SJSA1 (cell line): ENCODE data around the gene NACC1. TPM values are rescaled to one million over a fixed set of nuclear protein-coding genes. Genes with fewer than 3 reads are reported as not detected.

Experiments
- DNase-seq, 2 experiments: peaks; one replicate each; pipeline ENCODE4 v3.0.0-alpha.2; 2015 to 2020; ENCODE audit warnings: low spot score in 2 of 2, low read depth in 1 of 2
- H3K27ac ChIP-seq: fragments of 250-450 bp; sonication (Bioruptor Pico); 2 replicates; pipeline ENCODE4 v1.5.1; 2020; ENCODE audit warnings: mild to moderate bottlenecking, moderate library complexity
- H3K27me3 ChIP-seq: fragments of 250-450 bp; sonication (Bioruptor Pico); replicated peaks from 2 replicates; pipeline ENCODE4 v1.5.1; 2020; ENCODE audit warnings: mild to moderate bottlenecking, moderate library complexity
- H3K36me3 ChIP-seq: fragments of 250-450 bp; sonication (Bioruptor Pico); 2 replicates; pipeline ENCODE4 v1.5.1; 2020; ENCODE audit warnings: mild to moderate bottlenecking
- H3K4me1 ChIP-seq: fragments of 250-450 bp; sonication (Bioruptor Pico); replicated peaks from 2 replicates; pipeline ENCODE4 v1.6.1; 2021; ENCODE audit warnings: mild to moderate bottlenecking
- H3K4me3 ChIP-seq: fragments of 250-450 bp; sonication (Bioruptor Pico); 2 replicates; pipeline ENCODE4 v1.5.1; 2020; ENCODE audit warnings: mild to moderate bottlenecking
- H3K9me3 ChIP-seq: fragments of 250-450 bp; sonication (Bioruptor Pico); replicated peaks from 2 replicates; pipeline ENCODE4 v1.5.1; 2020; ENCODE audit warnings: mild to moderate bottlenecking
- total RNA-seq: library from RNA; depleted of rRNA; stranded (reverse); fragments of >200 nt; shearing (Covaris generic); gene quantifications from 2 replicates; pipeline ENCODE4 v1.2.3, GENCODE V29; 2014

Gene NACC1
- total RNA-seq, 1 experiment from 2014 or later: 75.9 TPM

DNA sequence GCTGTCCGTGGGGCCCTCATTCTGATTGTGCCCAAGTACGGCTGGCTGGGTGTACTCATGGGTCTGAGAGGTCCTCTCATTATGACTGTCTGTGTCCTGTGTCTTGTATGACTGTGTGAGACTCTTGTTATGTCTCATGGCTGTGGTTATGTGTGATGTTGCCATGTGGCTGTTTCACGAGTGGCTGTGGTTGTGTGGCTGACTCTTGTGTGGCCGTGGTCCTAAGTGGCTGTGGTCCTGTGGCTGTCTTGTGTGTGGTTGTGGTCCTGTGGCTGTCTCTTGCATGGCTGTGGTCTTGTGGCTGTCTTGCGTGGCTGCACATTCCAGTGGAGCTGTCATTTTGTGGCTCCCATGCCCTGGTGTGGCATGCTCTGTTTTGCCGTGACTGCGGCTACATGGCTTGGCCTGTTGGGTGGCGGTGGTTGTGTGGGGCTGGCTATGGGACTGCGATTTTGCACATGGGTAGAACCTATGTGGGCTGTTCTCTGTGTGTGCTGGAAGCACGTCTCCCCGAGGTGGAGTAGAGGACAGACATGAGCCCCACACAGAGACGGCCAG is 18.0 kb upstream of the NACC1 start:
- Histone ChIP-seq H3K4me3 (no peak overlapping the region), H3K27ac (no peak overlapping the region), H3K36me3 (peaks cover 9% of the 10 kb centered on the region; the same call in 1 of the 2 replicates), H3K9me3 (no peaks in the 10 kb centered on the region), H3K4me1 (no peaks in the 10 kb centered on the region), H3K27me3 (no peaks in the 10 kb centered on the region)
- DNase-seq: no peak

DNA sequence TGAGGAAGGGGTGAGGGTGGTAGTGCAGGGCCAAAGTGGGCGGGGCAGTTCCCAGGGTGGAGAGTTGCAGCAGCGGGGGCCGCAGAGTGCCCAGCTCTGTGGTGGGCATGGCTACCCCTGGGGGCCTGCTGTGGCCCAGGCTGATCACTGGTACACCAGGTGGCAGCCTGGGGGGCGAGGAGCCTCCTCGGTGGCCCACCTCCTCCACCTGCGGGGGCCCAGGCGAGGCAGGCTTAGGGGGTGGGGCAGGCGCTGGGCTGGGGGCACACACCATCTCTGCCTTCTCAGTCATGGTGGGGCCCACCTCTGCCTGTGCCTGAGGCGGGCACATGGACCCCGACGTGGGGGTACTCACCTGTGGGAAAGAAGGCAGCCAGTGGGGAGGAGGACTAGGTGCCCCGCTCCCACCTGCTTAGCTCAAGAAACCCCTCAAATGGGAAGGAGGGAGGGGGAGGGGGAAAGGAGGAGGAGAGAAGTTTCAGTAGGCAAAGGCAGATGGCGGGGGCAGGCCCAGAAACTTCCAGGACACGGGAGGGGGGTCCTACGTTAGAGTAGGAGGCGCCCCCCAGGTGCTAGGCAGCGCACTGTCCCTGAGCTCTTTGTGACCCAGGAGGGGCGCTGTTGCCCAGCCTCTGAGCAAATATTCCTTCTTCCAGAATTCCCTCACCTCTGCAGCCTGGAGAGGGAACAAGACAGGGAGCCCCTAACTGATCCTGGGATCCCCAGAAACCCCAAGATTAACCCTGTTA is 17.0 kb upstream of the NACC1 start:
- no peaks in the 10 kb centered on the region for H3K4me1 ChIP-seq
- peaks cover 9% of the 10 kb centered on the region; the same call in 1 of the 2 replicates for H3K36me3 ChIP-seq
- H3K27ac ChIP-seq: no peak overlapping the region
- H3K4me3 ChIP-seq: no peak overlapping the region
- H3K9me3 ChIP-seq: no peaks in the 10 kb centered on the region
- DNase-seq: no peak
- no peaks in the 10 kb centered on the region for H3K27me3 ChIP-seq

- DNase-seq: no peak
- no peaks in the 10 kb centered on the region for H3K9me3 ChIP-seq
- peaks cover 9% of the 10 kb centered on the region; the same call in 1 of the 2 replicates for H3K36me3 ChIP-seq
- H3K4me3 ChIP-seq: no peak overlapping the region
- H3K4me1 ChIP-seq: no peaks in the 10 kb centered on the region
- no peaks in the 10 kb centered on the region for H3K27me3 ChIP-seq
- H3K27ac ChIP-seq: no peak overlapping the region
These were observed 16.3 kb upstream of the NACC1 start for GRCh38 chr19:13101590-13102415.

DNA sequence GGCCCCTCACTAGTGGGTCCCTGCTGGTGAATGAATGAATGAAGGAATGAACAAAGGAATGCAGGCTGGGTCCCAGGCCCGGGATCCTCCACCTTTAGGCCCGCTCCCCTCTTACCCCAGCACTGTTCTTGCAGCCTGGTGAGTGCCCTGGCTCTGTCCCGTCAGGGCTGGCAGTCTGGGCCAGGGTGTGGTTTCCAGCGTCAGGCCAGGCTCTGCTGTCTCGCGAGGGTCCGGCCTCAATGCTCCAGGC is 15.7 kb upstream of the NACC1 start:
- peaks cover 9% of the 10 kb centered on the region for H3K36me3 ChIP-seq
- no peaks in the 10 kb centered on the region for H3K9me3 ChIP-seq
- no peak overlapping the region for H3K27ac ChIP-seq
- no peak for DNase-seq
- H3K4me3 ChIP-seq: no peak overlapping the region
- H3K27me3 ChIP-seq: no peaks in the 10 kb centered on the region
- no peaks in the 10 kb centered on the region for H3K4me1 ChIP-seq

DNA sequence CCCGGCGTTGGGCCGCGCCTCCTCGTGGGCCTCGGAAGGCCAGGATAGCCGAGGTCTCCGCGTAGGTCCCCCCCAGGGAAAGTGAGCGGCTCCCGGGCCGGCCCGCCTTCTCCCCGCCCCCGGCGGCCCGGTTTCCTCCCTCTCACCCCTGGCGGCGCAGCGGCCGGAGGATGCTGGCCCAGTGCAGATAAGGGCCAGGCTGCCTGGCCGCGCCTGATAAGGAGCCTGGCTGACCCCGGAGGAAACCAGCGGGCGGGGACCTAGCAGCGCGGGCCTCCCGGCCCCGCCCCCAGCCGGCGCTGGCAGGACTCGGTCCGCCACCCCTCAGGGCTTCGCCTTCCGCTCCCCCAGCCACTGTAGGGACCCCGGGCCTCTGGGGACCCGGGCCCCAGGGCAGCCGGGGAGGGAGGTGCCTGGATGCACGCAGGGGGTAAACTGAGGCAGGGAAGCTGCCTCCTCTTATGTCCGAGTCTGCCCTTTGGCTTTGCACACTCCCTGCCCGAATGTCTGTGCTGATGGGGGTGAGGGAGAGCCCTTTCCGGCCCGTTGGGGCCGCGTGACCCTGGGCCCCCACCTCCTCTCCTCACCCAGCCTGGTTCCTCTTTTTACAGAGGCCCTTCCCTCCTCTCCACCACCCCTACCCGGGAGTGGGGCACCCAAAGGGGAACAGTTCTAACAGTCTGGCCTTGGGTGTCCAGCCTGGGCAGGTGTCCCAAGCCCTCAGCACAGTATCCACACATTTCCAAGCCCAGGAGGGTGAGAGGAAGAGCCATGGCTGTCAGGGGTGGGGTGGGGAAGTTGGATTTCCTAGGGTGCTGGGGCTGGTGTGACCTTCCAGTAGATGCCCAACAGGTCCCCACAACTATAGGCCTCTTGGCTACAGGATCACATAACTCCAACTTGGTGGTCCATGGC is 15.1 kb upstream of the NACC1 start, which contains the start of gene LYL1:
TSS of gene LYL1 (minus strand) at position 193 of the 915 bp plus-strand sequence. CDS start 1,687 bp downstream, outside the sequence.
- no peak within 1 kb of the TSS for H3K4me3 ChIP-seq
- H3K36me3 ChIP-seq: peaks cover 13% of the 10 kb centered on the region
- no peaks in the 10 kb centered on the region for H3K9me3 ChIP-seq
- DNase-seq: no peak
- no peak within 1 kb of the TSS for H3K27ac ChIP-seq
- no peaks in the 10 kb centered on the region for H3K27me3 ChIP-seq
- no peaks in the 10 kb centered on the region for H3K4me1 ChIP-seq

DNA sequence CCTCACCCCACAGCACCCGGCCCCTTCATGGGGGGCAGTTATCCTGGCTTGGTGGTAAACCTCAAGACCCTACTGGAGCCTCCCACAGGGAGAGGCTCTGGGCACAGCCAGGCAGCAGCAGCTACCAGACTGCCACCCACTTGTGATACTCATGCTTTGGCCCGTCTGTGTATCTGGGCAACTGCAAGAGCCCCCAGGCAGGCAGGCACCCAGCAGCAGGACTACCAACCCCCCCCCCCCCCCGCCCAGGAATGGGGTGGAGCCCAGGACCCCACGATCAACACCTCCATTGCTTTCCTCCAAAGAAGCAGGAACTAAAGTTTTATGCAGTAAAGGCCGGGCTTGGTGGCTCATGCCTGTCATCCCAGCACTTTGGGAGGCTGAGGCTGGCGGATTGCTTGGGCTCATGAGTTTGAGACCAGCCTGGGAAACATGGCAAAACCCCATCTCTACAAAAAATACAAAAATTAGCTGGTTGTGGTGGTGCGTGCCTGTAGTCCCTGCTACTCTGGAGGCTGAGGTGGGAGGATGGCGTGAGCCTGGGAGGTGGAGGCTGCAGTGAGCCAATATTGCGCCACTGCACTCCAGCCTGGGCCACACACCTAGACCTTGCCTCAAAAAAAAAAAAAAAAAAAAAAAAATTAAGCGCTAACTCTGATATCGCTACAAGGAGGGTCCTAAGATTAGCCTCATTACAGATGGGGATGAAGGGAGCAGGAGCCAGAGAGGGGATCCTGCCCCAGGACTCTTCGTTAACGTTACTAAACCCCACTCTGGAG is 14.3 kb upstream of the NACC1 start:
- no peak overlapping the region for H3K4me3 ChIP-seq
- peaks cover 13% of the 10 kb centered on the region for H3K36me3 ChIP-seq
- H3K27me3 ChIP-seq: no peaks in the 10 kb centered on the region
- H3K4me1 ChIP-seq: no peaks in the 10 kb centered on the region
- no peak overlapping the region for H3K27ac ChIP-seq
- no peak for DNase-seq
- no peaks in the 10 kb centered on the region for H3K9me3 ChIP-seq

DNA sequence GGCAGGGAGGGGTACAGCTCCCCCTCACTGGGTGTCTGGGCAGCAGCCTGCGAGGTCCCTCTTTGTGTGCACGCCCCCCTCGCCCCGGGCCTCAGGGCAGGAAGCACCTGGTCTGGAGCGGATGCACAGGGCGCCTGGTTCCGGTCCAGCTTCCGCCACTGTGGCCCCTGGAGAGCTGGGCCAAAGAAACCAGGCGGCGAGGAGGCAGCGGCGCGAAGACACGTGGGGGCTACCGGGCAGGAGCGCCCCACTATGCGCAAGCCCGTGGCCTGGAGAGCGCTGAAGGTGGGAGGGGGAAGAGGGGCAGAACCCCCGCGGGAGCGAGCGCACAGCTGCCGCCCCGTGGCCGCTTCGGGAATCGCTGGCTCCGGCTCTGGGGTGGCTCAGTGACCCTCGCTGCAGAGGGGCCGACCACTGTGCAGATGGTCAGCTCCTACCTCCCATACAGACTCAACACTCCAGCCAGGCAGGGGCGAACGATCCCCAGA is 13.7 kb upstream of the NACC1 start:
- H3K27me3 ChIP-seq: no peaks in the 10 kb centered on the region
- no peaks in the 10 kb centered on the region for H3K4me1 ChIP-seq
- H3K27ac ChIP-seq: no peak overlapping the region
- H3K36me3 ChIP-seq: peaks cover 18% of the 10 kb centered on the region
- no peak for DNase-seq
- no peaks in the 10 kb centered on the region for H3K9me3 ChIP-seq
- H3K4me3 ChIP-seq: no peak overlapping the region

- Histone ChIP-seq H3K9me3 (no peaks in the 10 kb centered on the region), H3K4me3 (no peak overlapping the region), H3K36me3 (peaks cover 24% of the 10 kb centered on the region), H3K4me1 (no peaks in the 10 kb centered on the region), H3K27me3 (no peaks in the 10 kb centered on the region), H3K27ac (no peak overlapping the region)
- no peak for DNase-seq
These were observed 13.0 kb upstream of the NACC1 start for GRCh38 chr19:13104848-13105711.

DNA sequence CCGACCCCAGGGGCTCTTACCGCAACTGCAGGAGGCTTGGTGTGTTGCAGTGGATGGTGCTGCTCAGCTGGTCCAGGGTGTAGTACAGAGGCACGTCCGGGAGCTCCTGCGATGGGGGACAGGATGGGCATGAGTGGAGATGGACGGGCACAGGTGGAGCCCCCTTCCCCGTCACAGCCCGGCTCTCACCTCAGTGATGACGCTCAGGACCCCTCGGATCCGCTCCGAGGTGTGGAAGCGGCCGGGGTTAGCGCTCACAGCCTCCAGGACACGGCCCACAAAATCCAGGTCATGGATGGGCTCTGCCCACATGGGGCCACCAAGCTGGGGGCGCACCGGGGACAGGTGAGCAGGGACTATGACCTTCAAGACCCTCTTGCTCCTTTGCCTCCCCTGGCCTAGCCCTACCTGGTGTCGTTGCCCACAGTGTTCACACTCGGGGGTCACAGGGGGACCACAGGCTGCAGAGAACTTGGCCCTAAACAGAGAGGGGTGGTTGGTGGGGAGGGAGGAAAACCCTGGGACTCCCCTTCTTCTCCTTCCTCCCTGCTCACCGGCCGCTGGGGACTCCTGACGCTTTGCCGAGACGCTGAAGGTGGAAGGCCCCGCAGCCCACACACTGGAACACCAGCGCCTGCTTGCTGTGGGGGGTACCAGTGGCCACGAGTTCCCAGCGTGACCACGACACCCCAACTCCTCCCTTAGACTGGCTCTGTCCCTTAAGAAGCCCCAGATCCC is 8.5 kb upstream of the NACC1 start:
- Histone ChIP-seq H3K27me3 (no peaks in the 10 kb centered on the region), H3K4me1 (no peaks in the 10 kb centered on the region), H3K27ac (no peak overlapping the region), H3K4me3 (no peak overlapping the region), H3K36me3 (peaks cover 52% of the 10 kb centered on the region), H3K9me3 (no peaks in the 10 kb centered on the region)
- DNase-seq: no peak

DNA sequence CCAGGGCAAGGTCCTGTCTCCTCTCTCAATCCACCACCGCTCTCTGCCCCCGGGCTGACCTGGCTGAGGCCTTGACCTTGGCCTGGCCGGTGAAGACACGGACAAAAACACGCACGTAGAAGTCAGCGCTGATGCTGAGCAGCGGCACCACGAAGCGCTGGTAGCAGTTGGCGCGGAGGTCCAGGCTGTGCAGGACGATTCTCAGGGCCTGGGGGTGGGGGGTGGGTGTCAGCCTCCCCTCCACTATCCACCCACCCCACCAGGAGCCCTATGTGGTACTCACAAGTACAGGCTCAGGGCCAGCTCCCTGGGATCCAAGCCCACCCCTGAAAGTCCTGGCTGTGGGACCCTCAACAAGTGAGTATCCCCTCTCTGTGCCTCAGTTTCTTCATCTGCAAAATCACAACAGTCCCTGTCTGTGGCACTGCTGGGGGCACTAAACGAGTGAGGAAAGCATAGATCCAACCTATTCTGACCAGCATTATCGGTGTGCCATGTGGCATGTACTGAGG is 7.9 kb upstream of the NACC1 start:
- peaks cover 52% of the 10 kb centered on the region for H3K36me3 ChIP-seq
- H3K9me3 ChIP-seq: no peaks in the 10 kb centered on the region
- no peak overlapping the region for H3K27ac ChIP-seq
- DNase-seq: no peak
- H3K4me3 ChIP-seq: no peak overlapping the region
- no peaks in the 10 kb centered on the region for H3K27me3 ChIP-seq
- peaks cover 3% of the 10 kb centered on the region for H3K4me1 ChIP-seq

DNA sequence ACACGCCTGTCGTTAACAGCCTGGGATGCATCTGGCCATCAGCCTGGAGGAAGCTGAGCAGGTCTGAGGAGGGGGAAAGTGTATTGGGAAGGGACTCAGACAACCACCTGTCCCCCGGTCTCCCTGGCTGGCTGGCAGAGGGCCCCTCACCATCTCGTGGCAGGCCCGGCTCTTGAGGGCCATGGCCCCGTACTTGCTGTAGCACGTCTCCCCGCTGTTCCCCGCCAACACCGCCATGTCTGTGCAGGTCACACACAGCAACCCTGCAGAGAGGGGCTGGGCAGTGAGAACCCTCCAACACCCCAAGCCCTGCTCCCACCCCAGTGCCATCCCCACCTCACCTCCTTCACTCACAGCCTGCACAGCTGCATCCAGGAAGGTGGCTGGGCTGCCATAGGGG is 5.5 kb upstream of the NACC1 start:
- no peak overlapping the region for H3K4me3 ChIP-seq
- no peak overlapping the region for H3K27ac ChIP-seq
- peaks cover 60% of the 10 kb centered on the region for H3K36me3 ChIP-seq
- H3K27me3 ChIP-seq: no peaks in the 10 kb centered on the region
- no peak for DNase-seq
- no peaks in the 10 kb centered on the region for H3K9me3 ChIP-seq
- H3K4me1 ChIP-seq: peaks cover 16% of the 10 kb centered on the region
